Keratinocyte (primary cell): Measurements from ENCODE around the gene TLN1.

ENCODE experiments used
- CTCF ChIP-seq, 3 experiments: IDR thresholded peaks in 1 of 3; conservative IDR thresholded peaks in 1 of 3; optimal IDR thresholded peaks in 1 of 3; 2 replicates in 2 of 3; 3 replicates in 1 of 3; pipeline versions ENCODE3 to v1.5.1; 2011; ENCODE audit warnings: low read length in 3 of 3, mild to moderate bottlenecking in 3 of 3, moderate library complexity in 2 of 3, control low read depth in 1 of 3, inconsistent platforms in 1 of 3; ENCODE audit not compliant: insufficient read depth in 2 of 3; ENCODE audit errors: extremely low read depth in 1 of 3
- EZH2 ChIP-seq: IDR thresholded peaks from one replicate; pipeline ENCODE4 v1.6.1; 2012; ENCODE audit warnings: inconsistent platforms, mild to moderate bottlenecking, low read length, moderate library complexity

DNA sequence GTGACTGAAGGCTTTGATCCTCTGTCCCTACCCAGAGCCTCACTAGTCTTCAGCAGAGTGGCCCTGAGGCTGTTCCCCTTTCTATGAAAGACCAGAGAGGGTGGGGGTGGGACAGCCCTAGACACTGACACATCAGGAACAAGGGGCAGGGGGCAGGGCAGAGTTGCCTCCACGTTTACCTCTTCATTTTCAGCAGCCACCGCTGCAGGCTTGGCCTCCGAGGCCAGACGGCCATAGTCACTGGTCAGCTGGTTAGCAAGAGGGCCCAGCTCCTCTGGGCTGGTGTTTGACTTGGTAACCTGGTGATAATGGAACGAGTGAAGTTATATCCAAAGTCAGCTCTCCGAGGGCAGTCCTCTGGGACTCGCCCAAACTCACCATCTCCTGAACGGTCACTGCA lies 26.6 kb downstream of the TLN1 start:
- no peak for TF ChIP-seq EZH2
- no peak for TF ChIP-seq CTCF (optimal IDR thresholded peaks at IDR 0.05 in 1 of 3, IDR thresholded peaks at IDR 0.05 in 1 of 3, conservative IDR thresholded peaks at IDR 0.05 in 1 of 3; ENCODE audit: extremely low read depth in 1 of 3, insufficient read depth in 2 of 3, low read length in 3 of 3)
